Eye (tissue), 1 donor: ENCODE results near the gene TLR2.

ENCODE experiments used
- DNase-seq: peaks from one replicate; pipeline ENCODE4 v3.0.0-alpha.2; 2015

TLR2 gene

DNA sequence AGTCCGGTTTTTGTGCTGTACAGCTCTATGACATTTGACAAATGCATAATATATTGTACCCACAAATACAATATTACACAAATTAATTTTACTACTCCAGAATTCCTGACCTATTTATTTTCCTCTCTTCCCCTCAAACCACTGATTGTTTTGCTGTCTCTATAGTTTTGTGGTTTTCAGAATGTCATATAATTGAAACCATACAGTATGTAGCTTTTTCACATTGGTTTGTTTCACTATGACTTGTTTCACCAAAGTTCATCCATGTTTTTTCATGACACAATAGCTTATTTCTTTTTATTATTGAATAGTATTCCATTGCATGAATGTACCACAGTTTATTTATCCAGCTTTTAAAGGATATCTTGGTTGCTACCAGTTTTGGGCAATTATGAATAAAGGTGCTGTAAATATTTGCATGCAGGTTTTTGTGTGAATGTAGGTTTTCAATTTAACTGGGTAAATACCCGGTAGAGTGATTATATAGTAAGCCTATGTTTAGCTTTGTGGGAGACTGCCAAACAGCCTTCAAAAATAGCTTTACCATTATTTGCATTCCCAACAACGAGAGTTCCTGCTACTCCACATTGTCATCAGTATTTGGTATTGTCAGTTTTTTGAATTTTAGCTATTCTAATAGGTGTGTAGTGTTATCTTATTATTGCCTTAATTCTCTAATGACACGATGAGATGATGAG is 49.8 kb downstream of the TLR2 start:
- DNase-seq, result no peak

DNA sequence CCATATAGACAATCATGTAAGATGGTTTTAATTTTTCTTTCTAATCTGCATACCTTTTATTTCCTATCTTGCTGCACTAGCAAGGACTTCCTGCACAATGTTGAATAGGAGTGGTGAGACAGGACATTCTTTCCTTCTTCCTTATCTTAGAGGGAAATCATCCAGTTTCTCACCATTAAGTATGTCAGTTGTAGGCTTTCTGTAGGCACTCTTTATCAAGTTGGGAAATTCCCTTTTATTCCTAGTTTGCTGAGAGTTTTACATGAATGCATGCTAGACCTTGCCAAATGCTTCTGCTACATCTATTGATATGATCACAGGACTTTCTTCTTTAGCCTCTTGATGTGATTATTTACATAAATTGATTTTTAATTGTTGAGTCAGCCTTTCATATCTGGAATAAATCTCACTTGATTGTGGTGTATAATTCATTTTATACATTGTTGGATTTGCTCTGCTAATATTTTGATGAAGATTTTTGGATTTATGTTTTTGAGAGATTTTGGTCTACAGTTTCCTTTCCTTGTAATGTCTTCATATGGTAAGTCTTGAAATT is 51.9 kb downstream of the TLR2 start:
- DNase-seq, result no peak

GRCh38 chr4:153741541-153741940 is 57.5 kb downstream of the TLR2 start:
- no peak for DNase-seq

- no peak for DNase-seq
Observed at GRCh38 chr4:153745651-153746050, 61.6 kb downstream of the TLR2 start.

GRCh38 chr4:153747406-153747955 is 63.4 kb downstream of the TLR2 start:
- DNase-seq, result no peak

GRCh38 chr4:153748378-153748777 is 64.3 kb downstream of the TLR2 start:
- no peak for DNase-seq

DNA sequence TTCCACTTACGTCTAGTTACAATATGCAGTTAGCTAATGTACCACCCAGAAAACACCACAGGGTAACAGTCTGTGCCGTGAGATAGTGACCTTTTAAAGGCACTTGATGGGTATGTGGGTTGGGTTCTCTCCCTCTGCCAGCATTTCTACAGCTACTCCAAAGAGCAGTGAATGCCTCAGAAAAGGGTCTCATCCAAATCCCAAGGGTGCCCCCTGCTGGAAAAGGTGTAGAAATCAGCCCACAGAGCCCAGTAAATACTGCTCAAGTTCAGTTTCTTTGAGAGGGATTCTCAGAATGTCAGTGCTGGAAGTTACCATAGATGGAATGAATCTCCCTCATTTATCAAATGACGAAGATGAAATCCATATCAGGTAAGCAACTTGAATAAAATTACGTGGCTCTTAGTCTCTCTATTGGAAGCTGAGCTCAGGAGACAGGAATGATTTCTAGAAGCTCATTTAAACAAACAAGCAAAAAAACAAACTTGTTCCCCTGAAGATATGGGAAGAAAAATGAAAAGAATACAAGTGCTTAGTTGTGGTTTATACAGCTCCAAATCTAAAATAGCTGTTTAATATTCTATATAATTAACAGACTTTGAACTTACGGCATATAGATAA is 66.2 kb downstream of the TLR2 start:
- DNase-seq, result peak; percentile 91

DNA sequence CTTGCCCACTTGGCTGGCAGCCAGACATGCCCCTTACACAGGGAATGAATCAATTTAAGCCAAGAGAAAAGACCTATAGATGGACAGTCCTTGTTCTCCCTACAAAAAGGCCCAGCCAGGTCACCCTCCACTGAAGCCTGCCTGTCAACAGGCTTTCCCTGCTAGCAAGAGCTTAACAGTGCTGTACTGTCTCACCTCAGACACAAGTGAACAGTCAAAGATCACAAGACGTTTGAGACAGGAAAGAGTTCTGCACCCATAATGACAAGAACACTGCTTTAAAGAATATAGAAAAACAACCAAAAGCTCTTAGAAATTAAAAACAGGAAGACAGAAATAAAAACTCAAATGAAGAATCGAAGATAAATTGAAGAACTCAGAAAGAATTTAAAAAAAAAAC is 71.1 kb downstream of the TLR2 start:
- no peak for DNase-seq
